ENCODE measurements around the gene MANBA.
"Not testable (repeated sequence)": the region's sequence is repeated elsewhere in the genome, so short reads cannot be mapped to it uniquely, and the experiment has no call there.

The MANBA gene

GRCh38 chr4:102722740-102723139 is 38.0 kb downstream of the MANBA start:
- DNase-seq (ENCODE audit: low spot score): no peak

- DNase-seq (ENCODE audit: low spot score): not testable (repeated sequence)
Observed at GRCh38 chr4:102718833-102719575, 41.8 kb downstream of the MANBA start.

- no peak for DNase-seq (ENCODE audit: low spot score)
Observed at GRCh38 chr4:102717448-102718092, 43.2 kb downstream of the MANBA start.

- no peak for DNase-seq (ENCODE audit: low spot score)
Observed at GRCh38 chr4:102715057-102715456, 45.7 kb downstream of the MANBA start.

GRCh38 chr4:102713774-102714173 is 47.0 kb downstream of the MANBA start:
- not testable (repeated sequence) for DNase-seq (ENCODE audit: low spot score)

GRCh38 chr4:102713096-102713495 is 47.7 kb downstream of the MANBA start:
- DNase-seq (ENCODE audit: low spot score): no peak

GRCh38 chr4:102710986-102711385 is 49.8 kb downstream of the MANBA start:
- DNase-seq (ENCODE audit: low spot score): no peak

GRCh38 chr4:102709060-102709459 is 51.7 kb downstream of the MANBA start:
- not testable (repeated sequence) for DNase-seq (ENCODE audit: low spot score)

- DNase-seq (ENCODE audit: low spot score): no peak
Observed at GRCh38 chr4:102707150-102707549, 53.6 kb downstream of the MANBA start.

- no peak for DNase-seq (ENCODE audit: low spot score)
Observed at GRCh38 chr4:102705391-102705935, 55.3 kb downstream of the MANBA start.

GRCh38 chr4:102696758-102697157 is 64.0 kb downstream of the MANBA start:
- DNase-seq (ENCODE audit: low spot score): no peak

- DNase-seq (ENCODE audit: low spot score): no peak
Observed at GRCh38 chr4:102694791-102695190, 66.0 kb downstream of the MANBA start.

GRCh38 chr4:102693861-102694260 is 66.9 kb downstream of the MANBA start:
- no peak for DNase-seq (ENCODE audit: low spot score)

GRCh38 chr4:102693262-102693850 is 67.4 kb downstream of the MANBA start:
- DNase-seq (ENCODE audit: low spot score): no peak

GRCh38 chr4:102692474-102692873 is 68.3 kb downstream of the MANBA start:
- no peak for DNase-seq (ENCODE audit: low spot score)

- no peak for DNase-seq (ENCODE audit: low spot score)
Observed at GRCh38 chr4:102687982-102688433, 72.8 kb downstream of the MANBA start.

GRCh38 chr4:102687373-102687981 is 73.3 kb downstream of the MANBA start:
- no peak for DNase-seq (ENCODE audit: low spot score)

- no peak for DNase-seq (ENCODE audit: low spot score)
Observed at GRCh38 chr4:102685768-102686167, 75.0 kb downstream of the MANBA start.

- no peak for DNase-seq (ENCODE audit: low spot score)
Observed at GRCh38 chr4:102684610-102685052, 76.1 kb downstream of the MANBA start.

GRCh38 chr4:102683881-102684609 is 76.7 kb downstream of the MANBA start:
- no peak for DNase-seq (ENCODE audit: low spot score)

- no peak for DNase-seq (ENCODE audit: low spot score)
Observed at GRCh38 chr4:102678695-102679335, 82.0 kb downstream of the MANBA start.

All from ecto neural progenitor cell (in vitro differentiated cells).